ENCODE data around the gene ZNF830. TPM values are rescaled to one million over a fixed set of nuclear protein-coding genes. Genes with fewer than 3 reads are reported as not detected.

ZNF830 gene
- total RNA-seq, 2 experiments from 2014 or later = 25.0 to 25.5 TPM

DNA sequence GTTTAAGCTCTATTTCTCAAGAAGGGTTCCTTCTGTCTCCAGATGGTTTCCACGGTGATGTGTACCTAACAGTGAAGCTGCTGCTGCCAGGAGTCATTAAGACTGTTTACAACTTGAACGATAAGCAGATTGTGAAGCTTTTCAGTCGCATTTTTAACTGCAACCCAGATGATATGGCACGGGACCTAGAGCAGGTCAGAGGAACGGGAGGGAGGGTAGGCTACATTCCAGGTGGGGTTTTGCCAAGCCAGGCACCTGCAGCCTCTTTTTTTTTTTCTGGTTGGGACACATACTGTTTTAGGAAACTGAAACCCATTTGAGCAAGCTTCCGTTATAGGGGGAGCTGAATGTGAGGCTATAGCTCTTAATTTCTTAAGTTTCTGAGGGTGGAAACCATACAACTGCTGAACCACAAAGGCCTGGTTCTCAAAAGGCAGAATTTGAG lies 29.6 kb downstream of the ZNF830 start:
- Histone ChIP-seq H3K9me2 (ENCODE audit: insufficient read depth, low read length) (no peaks in the 10 kb centered on the region), H3K4me2 (ENCODE audit: low read length) (no peak overlapping the region), H3K36me3 (ENCODE audit: insufficient read depth, low read length) (peaks cover 95% of the 10 kb centered on the region), H4K20me1 (ENCODE audit: insufficient read depth, low read length) (no peaks in the 10 kb centered on the region), H3K27ac (ENCODE audit: low read depth, low read length, poor library complexity, severe bottlenecking) (no peak overlapping the region), H3K9me3 (ENCODE audit: low read length) (no peaks in the 10 kb centered on the region), H3K79me2 (ENCODE audit: insufficient read depth, low read depth, low read length) (no peaks in the 10 kb centered on the region), H3K4me1 (ENCODE audit: insufficient read depth, low read length, poor library complexity, severe bottlenecking) (peaks cover 4% of the 10 kb centered on the region), H2AFZ (ENCODE audit: low read length) (no peak overlapping the region), H3K4me3 (ENCODE audit: low read depth, low read length, poor library complexity, severe bottlenecking) (no peak overlapping the region)
- BruUV-seq (replicated peaks) = no TSS peak
- TF ChIP-seq, protein P1, sequence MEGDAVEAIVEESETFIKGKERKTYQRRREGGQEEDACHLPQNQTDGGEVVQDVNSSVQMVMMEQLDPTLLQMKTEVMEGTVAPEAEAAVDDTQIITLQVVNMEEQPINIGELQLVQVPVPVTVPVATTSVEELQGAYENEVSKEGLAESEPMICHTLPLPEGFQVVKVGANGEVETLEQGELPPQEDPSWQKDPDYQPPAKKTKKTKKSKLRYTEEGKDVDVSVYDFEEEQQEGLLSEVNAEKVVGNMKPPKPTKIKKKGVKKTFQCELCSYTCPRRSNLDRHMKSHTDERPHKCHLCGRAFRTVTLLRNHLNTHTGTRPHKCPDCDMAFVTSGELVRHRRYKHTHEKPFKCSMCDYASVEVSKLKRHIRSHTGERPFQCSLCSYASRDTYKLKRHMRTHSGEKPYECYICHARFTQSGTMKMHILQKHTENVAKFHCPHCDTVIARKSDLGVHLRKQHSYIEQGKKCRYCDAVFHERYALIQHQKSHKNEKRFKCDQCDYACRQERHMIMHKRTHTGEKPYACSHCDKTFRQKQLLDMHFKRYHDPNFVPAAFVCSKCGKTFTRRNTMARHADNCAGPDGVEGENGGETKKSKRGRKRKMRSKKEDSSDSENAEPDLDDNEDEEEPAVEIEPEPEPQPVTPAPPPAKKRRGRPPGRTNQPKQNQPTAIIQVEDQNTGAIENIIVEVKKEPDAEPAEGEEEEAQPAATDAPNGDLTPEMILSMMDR (conservative IDR thresholded peaks at IDR 0.05; ENCODE audit: low read length) = no peak
- TF ChIP-seq EZH2phosphoT487 (IDR thresholded peaks at IDR 0.05; ENCODE audit: borderline replicate concordance, low read depth, low read length) = no peak
- ChIA-PET POLR2A (interaction anchor here (0.6 to 1.1 kb wide), 3 partner anchors 9 to 28 kb away, joined by 3 to 6 read pairs (median 3); no protein-coding TSS in a partner anchor), CTCF (ENCODE audit: unreplicated experiment) (interaction anchor here (1.4 kb wide), 1 partner anchor 9 kb away, joined by 4 read pairs; no protein-coding TSS in a partner anchor)
- intact Hi-C loops (cut with micrococcal nuclease; ENCODE audit: unreplicated experiment) = no loop called here
- DNase-seq (ENCODE audit: low spot score) = no peak

- no peak overlapping the region for H3K27ac ChIP-seq (ENCODE audit: low read depth, low read length, poor library complexity, severe bottlenecking)
- H3K79me2 ChIP-seq (ENCODE audit: insufficient read depth, low read depth, low read length) = no peaks in the 10 kb centered on the region
- H4K20me1 ChIP-seq (ENCODE audit: insufficient read depth, low read length) = no peaks in the 10 kb centered on the region
- H3K4me3 ChIP-seq (ENCODE audit: low read depth, low read length, poor library complexity, severe bottlenecking) = no peak overlapping the region
- no peak for DNase-seq (ENCODE audit: low spot score)
- no peaks in the 10 kb centered on the region for H3K9me3 ChIP-seq (ENCODE audit: low read length)
- CTCF ChIA-PET (ENCODE audit: unreplicated experiment) = interaction anchor here (1.4 kb wide), 1 partner anchor 9 kb away, joined by 4 read pairs; no protein-coding TSS in a partner anchor
- no peak for TF ChIP-seq EZH2phosphoT487 (IDR thresholded peaks at IDR 0.05; ENCODE audit: borderline replicate concordance, low read depth, low read length)
- TF ChIP-seq, protein P1 (conservative IDR thresholded peaks at IDR 0.05; ENCODE audit: low read length) = no peak
- H3K4me2 ChIP-seq (ENCODE audit: low read length) = no peak overlapping the region
- no peak overlapping the region for H2AFZ ChIP-seq (ENCODE audit: low read length)
- BruUV-seq (replicated peaks) = no TSS peak
- H3K4me1 ChIP-seq (ENCODE audit: insufficient read depth, low read length, poor library complexity, severe bottlenecking) = peaks cover 4% of the 10 kb centered on the region
- H3K9me2 ChIP-seq (ENCODE audit: insufficient read depth, low read length) = no peaks in the 10 kb centered on the region
- H3K36me3 ChIP-seq (ENCODE audit: insufficient read depth, low read length) = peaks cover 95% of the 10 kb centered on the region
- intact Hi-C loops (cut with micrococcal nuclease; ENCODE audit: unreplicated experiment) = no loop called here
- POLR2A ChIA-PET = interaction anchor here (1.0 kb wide), 1 partner anchor 9 kb away, joined by 3 read pairs; no protein-coding TSS in a partner anchor
Observed at GRCh38 chr17:34991606-34992005, 30.3 kb downstream of the ZNF830 start.

DNA sequence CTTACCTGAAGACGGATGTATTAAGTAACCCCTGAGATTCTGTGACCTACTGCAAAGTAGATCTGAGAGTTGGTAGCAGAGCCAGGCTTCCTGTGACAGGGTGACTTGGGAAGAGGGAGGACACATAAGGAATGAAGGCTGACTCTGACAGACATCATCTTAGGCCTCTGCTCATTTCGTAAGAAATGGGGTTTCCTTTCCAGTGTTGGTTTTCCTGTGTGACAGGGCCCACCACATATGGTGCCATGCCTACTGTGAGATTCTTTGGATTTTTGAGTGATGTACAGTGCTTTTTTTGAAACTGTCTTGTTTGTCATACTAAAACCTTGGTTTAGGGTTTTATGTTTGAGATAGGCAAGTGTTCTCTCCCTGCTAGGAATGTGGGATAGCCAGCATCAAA lies 31.7 kb downstream of the ZNF830 start:
- ChIA-PET POLR2A (no interaction called here), CTCF (ENCODE audit: unreplicated experiment) (no interaction called here)
- Histone ChIP-seq H3K9me3 (ENCODE audit: low read length) (no peaks in the 10 kb centered on the region), H3K27ac (ENCODE audit: low read depth, low read length, poor library complexity, severe bottlenecking) (no peak overlapping the region), H3K4me2 (ENCODE audit: low read length) (no peak overlapping the region), H3K79me2 (ENCODE audit: insufficient read depth, low read depth, low read length) (no peaks in the 10 kb centered on the region), H4K20me1 (ENCODE audit: insufficient read depth, low read length) (no peaks in the 10 kb centered on the region), H3K36me3 (ENCODE audit: insufficient read depth, low read length) (peaks cover 97% of the 10 kb centered on the region), H3K4me1 (ENCODE audit: insufficient read depth, low read length, poor library complexity, severe bottlenecking) (peaks cover 4% of the 10 kb centered on the region), H2AFZ (ENCODE audit: low read length) (no peak overlapping the region), H3K4me3 (ENCODE audit: low read depth, low read length, poor library complexity, severe bottlenecking) (no peak overlapping the region), H3K9me2 (ENCODE audit: insufficient read depth, low read length) (no peaks in the 10 kb centered on the region)
- DNase-seq (ENCODE audit: low spot score) = no peak
- TF ChIP-seq, protein P1 (conservative IDR thresholded peaks at IDR 0.05; ENCODE audit: low read length) = no peak
- TF ChIP-seq EZH2phosphoT487 (IDR thresholded peaks at IDR 0.05; ENCODE audit: borderline replicate concordance, low read depth, low read length) = no peak
- intact Hi-C loops (cut with micrococcal nuclease; ENCODE audit: unreplicated experiment) = no loop called here
- BruUV-seq (replicated peaks) = no TSS peak

Measured in OCI-LY7 (cell line).